ENCODE measurements around the gene C2orf68. TPM values are rescaled to one million over a fixed set of nuclear protein-coding genes. Genes with fewer than 3 reads are reported as not detected.
A peak's percentile ranks its signal among the peaks of the same experiment; 100 is the strongest.
"Not testable (repeated sequence)": the region's sequence is repeated elsewhere in the genome, so short reads cannot be mapped to it uniquely, and the experiment has no call there.

Gene C2orf68
- 36.3 and 36.7 TPM in 2 replicates for total RNA-seq

DNA sequence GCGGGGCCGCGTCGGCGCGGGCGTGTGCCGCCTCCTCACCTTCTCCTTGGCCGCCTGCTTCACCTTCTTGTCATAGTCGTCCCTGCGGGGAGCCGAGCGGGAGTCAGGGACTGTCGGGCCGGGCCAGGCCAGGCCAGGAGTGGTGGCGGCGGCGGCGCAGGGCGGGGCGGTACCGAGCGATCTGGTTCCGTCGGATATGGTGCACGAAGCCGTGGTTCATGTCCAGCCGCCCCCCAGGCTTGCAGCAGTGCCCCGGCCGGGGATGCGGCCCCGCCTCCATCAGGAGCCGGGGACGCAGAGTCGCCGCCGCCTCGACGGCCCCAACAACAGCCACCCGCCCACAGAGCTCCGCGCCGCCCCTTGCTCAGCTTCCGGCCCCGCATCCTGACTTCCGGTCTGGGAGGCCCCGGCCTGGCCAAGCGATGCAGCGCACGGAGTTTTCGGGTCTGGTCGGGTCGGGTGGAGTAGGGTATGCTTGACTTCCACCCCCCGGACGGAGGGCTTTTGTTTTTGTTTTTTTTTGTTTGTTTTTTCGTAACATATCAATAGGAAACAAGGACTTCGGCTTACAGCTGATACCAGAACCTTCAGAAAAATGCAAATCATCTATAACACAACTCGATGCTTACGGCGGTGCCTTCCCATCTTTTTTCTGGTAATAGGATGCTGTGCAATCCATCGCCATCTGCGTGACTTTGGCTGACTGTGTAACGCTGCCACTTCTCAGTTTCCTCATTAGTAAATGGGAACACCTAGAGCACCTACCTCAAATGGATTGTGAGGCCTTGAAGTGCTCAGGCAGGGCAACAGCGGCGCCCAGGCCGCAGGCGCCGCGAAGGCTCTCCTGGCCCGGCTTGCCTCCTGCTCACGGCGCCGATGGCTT is at the start of gene C2orf68:
Gene C2orf68, minus strand, starts transcription at position 362 of the 883 bp plus-strand sequence. Its CDS starts 82 bp downstream, at position 280.
- H3K4me3 Mint-ChIP-seq = peak within 1 kb of the TSS; percentile 98
- DNase-seq (ENCODE audit: low spot score) = peak; percentile 86
- H3K27me3 Mint-ChIP-seq (ENCODE audit: insufficient read depth) = no peaks in the 10 kb centered on the region
- intact Hi-C loops (cut with micrococcal nuclease) = loop anchor here (1.0 to 10.0 kb wide), 4 partner anchors 10 to 833 kb away; partner anchors contain the start of genes KDM3A, POLR1A, RNF181 and TMEM150A
- peaks cover 12% of the 10 kb centered on the region for H3K4me1 Mint-ChIP-seq (ENCODE audit: low read depth)
- H3K27ac Mint-ChIP-seq = peak within 1 kb of the TSS; percentile 89
- no peaks in the 10 kb centered on the region for H3K9me3 Mint-ChIP-seq
- peaks cover 19% of the 10 kb centered on the region for H3K36me3 Mint-ChIP-seq (ENCODE audit: low read depth)

- Mint-ChIP-seq H3K4me3 (no peak overlapping the region), H3K36me3 (ENCODE audit: low read depth) (peaks cover under 1% of the 10 kb centered on the region), H3K27ac (no peak overlapping the region), H3K4me1 (ENCODE audit: low read depth) (no peaks in the 10 kb centered on the region), H3K27me3 (ENCODE audit: insufficient read depth) (no peaks in the 10 kb centered on the region), H3K9me3 (no peaks in the 10 kb centered on the region)
- intact Hi-C loops (cut with micrococcal nuclease) = no loop called here
- DNase-seq (ENCODE audit: low spot score) = no peak
Observed at GRCh38 chr2:85661139-85661858, 49.4 kb upstream of the C2orf68 start.

DNA sequence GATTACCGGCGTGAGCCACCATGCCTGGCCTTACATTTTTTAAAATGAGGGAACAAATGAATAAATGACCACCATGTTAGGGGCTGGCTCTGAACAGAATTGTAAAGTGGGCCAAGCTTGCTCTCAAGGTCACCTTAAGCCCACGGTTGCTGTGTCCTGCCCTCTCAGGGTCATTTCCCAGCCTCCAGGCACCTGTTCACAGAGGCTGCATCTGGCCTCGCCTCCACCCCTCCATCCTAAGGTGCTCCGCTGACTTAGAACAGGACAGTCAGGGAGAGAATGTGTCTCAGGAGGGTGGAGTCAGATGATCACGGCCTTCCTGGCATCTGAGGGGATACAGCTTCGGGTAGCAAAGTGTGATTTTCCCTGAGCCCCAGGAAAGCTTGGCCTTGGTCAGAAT is 48.9 kb upstream of the C2orf68 start:
- no peaks in the 10 kb centered on the region for H3K27me3 Mint-ChIP-seq (ENCODE audit: insufficient read depth)

GRCh38 chr2:85660301-85660700 is 48.4 kb upstream of the C2orf68 start:
- H3K4me3 Mint-ChIP-seq; DNase-seq (ENCODE audit: low spot score); H3K27me3 Mint-ChIP-seq (ENCODE audit: insufficient read depth); H3K36me3 Mint-ChIP-seq (ENCODE audit: low read depth); H3K27ac Mint-ChIP-seq; H3K4me1 Mint-ChIP-seq (ENCODE audit: low read depth); H3K9me3 Mint-ChIP-seq; intact Hi-C loops (cut with micrococcal nuclease): not testable (repeated sequence)

More for the DNA sequence above, 48.9 kb upstream of the C2orf68 start:
- no peak overlapping the region for H3K27ac Mint-ChIP-seq
- no peaks in the 10 kb centered on the region for H3K9me3 Mint-ChIP-seq
- no peak for DNase-seq (ENCODE audit: low spot score)
- H3K4me3 Mint-ChIP-seq = no peak overlapping the region
- H3K4me1 Mint-ChIP-seq (ENCODE audit: low read depth) = no peaks in the 10 kb centered on the region
- peaks cover 5% of the 10 kb centered on the region for H3K36me3 Mint-ChIP-seq (ENCODE audit: low read depth)
- intact Hi-C loops (cut with micrococcal nuclease) = no loop called here

DNA sequence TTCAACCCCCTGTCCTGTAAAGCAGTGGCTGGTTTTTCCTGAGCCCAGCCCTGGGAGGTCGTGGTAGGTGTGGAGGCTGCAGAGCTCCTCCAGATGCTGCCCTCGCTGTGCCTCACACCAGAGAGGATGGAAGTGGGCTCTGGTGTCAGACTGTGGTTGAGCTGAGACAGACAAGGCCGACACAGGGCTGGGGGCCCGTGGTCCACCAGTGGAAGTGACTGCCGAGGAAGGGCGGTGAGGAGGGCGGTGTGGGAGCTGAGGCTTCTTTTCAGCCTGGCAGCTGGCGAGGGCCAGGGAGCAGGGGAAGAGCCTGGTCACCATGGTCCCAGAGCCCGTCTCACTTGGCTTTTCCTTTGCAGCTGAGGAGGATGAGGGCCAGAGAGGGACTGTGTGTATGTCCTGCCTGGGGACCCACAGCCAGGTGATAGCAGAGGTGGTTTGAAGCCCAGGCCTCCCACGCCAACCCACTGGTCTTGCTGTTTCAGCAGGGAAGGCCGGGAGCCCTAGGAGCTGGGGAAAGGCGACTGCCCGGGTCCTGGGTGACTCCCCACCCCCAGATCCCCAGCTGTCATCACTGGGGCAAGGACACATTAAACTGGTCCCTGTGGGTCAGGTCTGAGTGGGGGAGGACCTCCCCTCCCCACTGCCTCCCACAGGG is 47.6 kb upstream of the C2orf68 start:
- peaks cover 5% of the 10 kb centered on the region for H3K36me3 Mint-ChIP-seq (ENCODE audit: low read depth)
- intact Hi-C loops (cut with micrococcal nuclease) = no loop called here
- H3K4me1 Mint-ChIP-seq (ENCODE audit: low read depth) = no peaks in the 10 kb centered on the region
- H3K9me3 Mint-ChIP-seq = no peaks in the 10 kb centered on the region
- H3K27me3 Mint-ChIP-seq (ENCODE audit: insufficient read depth) = no peaks in the 10 kb centered on the region
- H3K4me3 Mint-ChIP-seq = no peak overlapping the region
- H3K27ac Mint-ChIP-seq = no peak overlapping the region
- DNase-seq (ENCODE audit: low spot score) = no peak

GRCh38 chr2:85657399-85657798 is 45.5 kb upstream of the C2orf68 start:
- H3K4me3 Mint-ChIP-seq; H3K27me3 Mint-ChIP-seq (ENCODE audit: insufficient read depth); H3K9me3 Mint-ChIP-seq; DNase-seq (ENCODE audit: low spot score); H3K27ac Mint-ChIP-seq; H3K4me1 Mint-ChIP-seq (ENCODE audit: low read depth); intact Hi-C loops (cut with micrococcal nuclease): not testable (repeated sequence)
- H3K36me3 Mint-ChIP-seq (ENCODE audit: low read depth) = peaks cover 14% of the 10 kb centered on the region

- no peak overlapping the region for H3K4me3 Mint-ChIP-seq
- peaks cover 20% of the 10 kb centered on the region for H3K36me3 Mint-ChIP-seq (ENCODE audit: low read depth)
- no peak overlapping the region for H3K27ac Mint-ChIP-seq
Observed at GRCh38 chr2:85656468-85656867, 44.6 kb upstream of the C2orf68 start.

GRCh38 chr2:85655961-85656417 is 44.1 kb upstream of the C2orf68 start:
- H3K27ac Mint-ChIP-seq = no peak overlapping the region
- DNase-seq (ENCODE audit: low spot score) = no peak
- no peaks in the 10 kb centered on the region for H3K9me3 Mint-ChIP-seq
- H3K4me3 Mint-ChIP-seq = no peak overlapping the region
- intact Hi-C loops (cut with micrococcal nuclease) = no loop called here
- H3K4me1 Mint-ChIP-seq (ENCODE audit: low read depth) = no peaks in the 10 kb centered on the region
- no peaks in the 10 kb centered on the region for H3K27me3 Mint-ChIP-seq (ENCODE audit: insufficient read depth)
- peaks cover 22% of the 10 kb centered on the region for H3K36me3 Mint-ChIP-seq (ENCODE audit: low read depth)

More at GRCh38 chr2:85656468-85656867, 44.6 kb upstream of the C2orf68 start:
- H3K27me3 Mint-ChIP-seq (ENCODE audit: insufficient read depth) = no peaks in the 10 kb centered on the region
- intact Hi-C loops (cut with micrococcal nuclease) = no loop called here
- no peaks in the 10 kb centered on the region for H3K9me3 Mint-ChIP-seq
- no peak for DNase-seq (ENCODE audit: low spot score)
- no peaks in the 10 kb centered on the region for H3K4me1 Mint-ChIP-seq (ENCODE audit: low read depth)

DNA sequence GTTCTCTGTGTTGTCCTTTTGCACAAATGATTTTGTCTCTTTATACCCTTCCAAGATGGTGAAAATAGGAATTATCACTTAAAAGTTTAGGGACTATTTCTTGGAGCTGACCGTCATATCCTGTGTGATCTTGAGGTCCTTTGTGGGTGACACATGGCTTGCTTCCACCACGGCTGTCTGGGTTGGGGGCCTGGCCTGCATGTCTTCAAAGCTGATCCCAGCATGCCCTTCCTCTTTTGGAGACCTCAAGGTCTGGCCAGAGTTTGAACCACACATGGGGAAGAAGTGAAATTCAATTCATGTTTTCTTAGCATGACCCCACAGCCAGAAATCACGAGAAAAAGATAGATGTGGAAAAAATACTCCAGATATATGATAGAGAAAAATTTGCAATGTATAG is 42.1 kb upstream of the C2orf68 start:
- H3K36me3 Mint-ChIP-seq (ENCODE audit: low read depth) = peaks cover 29% of the 10 kb centered on the region
- no peaks in the 10 kb centered on the region for H3K4me1 Mint-ChIP-seq (ENCODE audit: low read depth)
- H3K4me3 Mint-ChIP-seq = no peak overlapping the region
- no peaks in the 10 kb centered on the region for H3K27me3 Mint-ChIP-seq (ENCODE audit: insufficient read depth)
- H3K27ac Mint-ChIP-seq = no peak overlapping the region
- no peak for DNase-seq (ENCODE audit: low spot score)
- H3K9me3 Mint-ChIP-seq = no peaks in the 10 kb centered on the region
- intact Hi-C loops (cut with micrococcal nuclease) = no loop called here

DNA sequence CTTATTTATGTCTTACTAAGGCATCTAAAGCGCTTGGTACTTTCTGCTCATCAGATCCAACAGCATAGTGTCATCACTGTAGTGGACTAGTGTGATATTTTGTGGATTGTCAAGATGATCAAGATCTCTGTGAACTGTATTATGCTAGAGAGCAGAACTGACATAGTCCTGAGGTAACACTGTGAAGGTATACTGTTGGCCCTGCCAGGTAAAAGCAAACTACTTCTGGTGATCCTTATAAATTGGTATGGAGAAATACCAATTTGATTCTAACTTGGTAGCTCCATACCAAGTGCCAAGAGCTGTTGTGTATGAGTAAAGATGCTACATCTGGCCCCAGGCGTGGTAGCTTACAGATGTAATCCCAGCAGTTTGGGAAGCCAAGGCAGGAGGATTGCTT is 40.2 kb upstream of the C2orf68 start:
- H3K27me3 Mint-ChIP-seq (ENCODE audit: insufficient read depth) = no peaks in the 10 kb centered on the region
- H3K4me3 Mint-ChIP-seq = no peak overlapping the region
- no peak overlapping the region for H3K27ac Mint-ChIP-seq

GRCh38 chr2:85651097-85651496 is 39.2 kb upstream of the C2orf68 start:
- intact Hi-C loops (cut with micrococcal nuclease) = no loop called here
- H3K27me3 Mint-ChIP-seq (ENCODE audit: insufficient read depth) = no peaks in the 10 kb centered on the region

More for the DNA sequence above, 40.2 kb upstream of the C2orf68 start:
- no peaks in the 10 kb centered on the region for H3K9me3 Mint-ChIP-seq
- peaks cover 41% of the 10 kb centered on the region for H3K36me3 Mint-ChIP-seq (ENCODE audit: low read depth)
- H3K4me1 Mint-ChIP-seq (ENCODE audit: low read depth) = peaks cover 6% of the 10 kb centered on the region
- intact Hi-C loops (cut with micrococcal nuclease) = no loop called here
- DNase-seq (ENCODE audit: low spot score) = no peak

DNA sequence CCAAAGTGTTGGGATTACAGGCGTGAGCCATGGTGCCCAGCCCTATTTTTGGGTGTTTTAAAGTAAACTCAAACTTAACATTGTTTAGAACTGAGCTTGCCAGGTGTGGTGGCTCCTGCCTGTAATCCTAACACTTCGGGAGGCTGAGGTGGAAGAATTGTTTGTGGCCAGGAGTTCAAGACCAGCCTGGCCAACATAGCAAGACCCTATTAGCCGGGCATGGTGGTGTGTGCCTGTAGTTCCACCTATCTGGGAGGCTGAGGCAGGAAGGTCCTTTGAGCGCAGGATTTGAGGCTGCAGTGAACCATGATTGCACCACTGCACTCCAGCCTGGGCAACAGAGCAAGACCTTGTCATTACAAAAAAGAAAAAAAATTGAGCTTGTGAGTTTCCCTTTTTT is 38.6 kb upstream of the C2orf68 start:
- no peaks in the 10 kb centered on the region for H3K9me3 Mint-ChIP-seq
- peaks cover 6% of the 10 kb centered on the region for H3K4me1 Mint-ChIP-seq (ENCODE audit: low read depth)
- intact Hi-C loops (cut with micrococcal nuclease) = no loop called here
- no peak for DNase-seq (ENCODE audit: low spot score)
- H3K36me3 Mint-ChIP-seq (ENCODE audit: low read depth) = peaks cover 46% of the 10 kb centered on the region
- H3K4me3 Mint-ChIP-seq = no peak overlapping the region
- H3K27ac Mint-ChIP-seq = no peak overlapping the region
- no peaks in the 10 kb centered on the region for H3K27me3 Mint-ChIP-seq (ENCODE audit: insufficient read depth)

More at GRCh38 chr2:85651097-85651496, 39.2 kb upstream of the C2orf68 start:
- H3K36me3 Mint-ChIP-seq (ENCODE audit: low read depth) = peaks cover 44% of the 10 kb centered on the region
- H3K4me3 Mint-ChIP-seq = no peak overlapping the region
- no peak overlapping the region for H3K27ac Mint-ChIP-seq
- no peaks in the 10 kb centered on the region for H3K9me3 Mint-ChIP-seq
- no peak for DNase-seq (ENCODE audit: low spot score)
- H3K4me1 Mint-ChIP-seq (ENCODE audit: low read depth) = peaks cover 6% of the 10 kb centered on the region
